Endothelial cell of umbilical vein (primary cell): ENCODE results near the gene ELMO1. TPM values are rescaled to one million over a fixed set of nuclear protein-coding genes. Genes with fewer than 3 reads are reported as not detected.

Experiments used
- BruUV-seq: library from RNA; stranded (reverse); fragments of 400-500 nt; replicated peaks from 2 replicates; lab custom pipeline; 2021; lab: Mats Ljungman, UMichigan
- CTCF ChIA-PET: fragments of 300-600, 350-600 bp; sonication (Branson Sonifier 250); formaldehyde crosslinking; loops from one replicate; lab custom pipeline; 2021; ENCODE audit warnings: antibody characterized with exemption, inconsistent platforms; lab: Charles Lee
- POLR2A ChIA-PET: fragments of 300-600, 350-600 bp; sonication (Branson Sonifier 250); formaldehyde crosslinking; loops from one replicate; lab custom pipeline; 2021; ENCODE audit warnings: antibody characterized with exemption, inconsistent platforms; lab: Charles Lee
- DNase-seq: peaks from one replicate; pipeline ENCODE4 v3.0.0-alpha.2; 2011; ENCODE audit warnings: low read depth, low spot score
- FAIRE-seq: peaks from 2 replicates; lab custom pipeline; 2011; peaks lifted over from hg19 to GRCh38; lab: Jason Lieb, UNC
- H2AFZ ChIP-seq: 2 replicates; pipeline ENCODE4 v1.6.0; 2012; ENCODE audit warnings: low read depth, low read length, control low read depth, inconsistent platforms
- H3K27ac ChIP-seq: 2 replicates; pipeline ENCODE4 v1.5.1; 2011; ENCODE audit warnings: low read depth, mild to moderate bottlenecking, control low read depth, low read length, moderate library complexity; ENCODE audit not compliant: insufficient read depth
- H3K27me3 ChIP-seq, 2 experiments: 2 replicates each; pipeline versions ENCODE4 v1.6.0 to v1.6.1; 2011; ENCODE audit warnings: low read length in 2 of 2, mixed read lengths in 1 of 2; ENCODE audit not compliant: control insufficient read depth in 2 of 2, insufficient read depth in 2 of 2
- H3K36me3 ChIP-seq, 2 experiments: 2 replicates in 1 of 2; 3 replicates in 1 of 2; pipeline ENCODE4 v1.5.1; 2011; ENCODE audit warnings: low read length in 2 of 2, mild to moderate bottlenecking in 1 of 2, moderate library complexity in 1 of 2; ENCODE audit not compliant: control insufficient read depth in 2 of 2, insufficient read depth in 2 of 2; ENCODE audit errors: extremely low read depth in 1 of 2
- H3K4me1 ChIP-seq: 3 replicates; pipeline ENCODE4 v1.5.1; 2011; ENCODE audit warnings: mild to moderate bottlenecking, low read length; ENCODE audit not compliant: control insufficient read depth, insufficient read depth; ENCODE audit errors: extremely low read depth
- H3K4me2 ChIP-seq: 2 replicates; pipeline ENCODE4 v1.6.1; 2011; ENCODE audit warnings: low read length, control low read depth, mixed read lengths; ENCODE audit not compliant: insufficient read depth
- H3K4me3 ChIP-seq, 3 experiments: fragments of 200-600 bp in 1 of 3; sonication (generic), shearing (Covaris generic) in 1 of 3; replicated peaks in 1 of 3; 2 replicates each; pipeline ENCODE4 v1.5.1; 2011 to 2016; ENCODE audit warnings: control low read depth in 3 of 3, low read length in 3 of 3, mild to moderate bottlenecking in 2 of 3, inconsistent platforms in 1 of 3, low read depth in 1 of 3, moderate library complexity in 1 of 3; ENCODE audit not compliant: insufficient read depth in 1 of 3
- H3K79me2 ChIP-seq: 2 replicates; pipeline ENCODE4 v1.6.0; 2012; ENCODE audit warnings: low read length, inconsistent platforms; ENCODE audit not compliant: control insufficient read depth, insufficient read depth
- H3K9ac ChIP-seq: replicated peaks from 2 replicates; pipeline ENCODE3; 2011; ENCODE audit warnings: low read length, control low read depth; ENCODE audit not compliant: insufficient read depth; ENCODE audit errors: extremely low read depth
- H3K9me1 ChIP-seq: replicated peaks from 3 replicates; pipeline ENCODE4 v1.6.0; 2011; ENCODE audit warnings: mild to moderate bottlenecking, low read length; ENCODE audit not compliant: control insufficient read depth, insufficient read depth; ENCODE audit errors: extremely low read depth
- H3K9me3 ChIP-seq: replicated peaks from 2 replicates; pipeline ENCODE4 v1.5.1; 2012; ENCODE audit warnings: low read length, inconsistent platforms; ENCODE audit not compliant: control insufficient read depth, insufficient read depth
- H4K20me1 ChIP-seq: replicated peaks from 2 replicates; pipeline ENCODE3; 2011; ENCODE audit warnings: mild to moderate bottlenecking, low read length; ENCODE audit not compliant: control insufficient read depth, insufficient read depth; ENCODE audit errors: extremely low read depth
- CTCF ChIP-seq, 2 donors: IDR thresholded peaks; 1 replicate in 1 of 2; 2 replicates in 1 of 2; pipeline ENCODE4 v1.5.1; 2011; ENCODE audit warnings: low read length in 2 of 2, mild to moderate bottlenecking in 2 of 2, moderate library complexity in 2 of 2, control low read depth in 1 of 2, inconsistent platforms in 1 of 2, low read depth in 1 of 2; ENCODE audit not compliant: insufficient read depth in 1 of 2; ENCODE audit errors: extremely low read depth in 1 of 2
- EZH2 ChIP-seq: IDR thresholded peaks from 2 replicates; pipeline ENCODE4 v1.6.1; 2012; ENCODE audit warnings: borderline replicate concordance, low read depth, mild to moderate bottlenecking, moderate library complexity, low read length, inconsistent platforms; ENCODE audit not compliant: severe bottlenecking
- FOS ChIP-seq: IDR thresholded peaks from 2 replicates; pipeline ENCODE4 v1.6.1; 2011; ENCODE audit warnings: mild to moderate bottlenecking, low read length, moderate library complexity, borderline replicate concordance; ENCODE audit not compliant: insufficient read depth
- GATA2 ChIP-seq: IDR thresholded peaks from 2 replicates; pipeline ENCODE4 v1.7.0; 2011; ENCODE audit warnings: low read depth, mild to moderate bottlenecking, moderate library complexity, mixed read lengths, low read length; ENCODE audit not compliant: insufficient read length, insufficient read depth
- JUN ChIP-seq: IDR thresholded peaks from 2 replicates; pipeline ENCODE4 v1.6.1; 2011; ENCODE audit warnings: borderline replicate concordance, low read depth; ENCODE audit not compliant: insufficient read length, insufficient read depth
- MAX ChIP-seq: IDR thresholded peaks from 2 replicates; pipeline ENCODE4 v1.6.1; 2011; ENCODE audit not compliant: insufficient read depth, insufficient read length
- MYC ChIP-seq: IDR thresholded peaks from one replicate; pipeline ENCODE4 v1.6.1; 2011; ENCODE audit warnings: mild to moderate bottlenecking, low read depth, low read length
- POLR2A ChIP-seq: IDR thresholded peaks from 2 replicates; pipeline ENCODE4 v1.6.1; 2012; ENCODE audit warnings: low read depth, mild to moderate bottlenecking, control low read depth, low read length
- POLR2AphosphoS5 ChIP-seq: IDR thresholded peaks from 2 replicates; pipeline ENCODE4 v1.6.1; 2012; ENCODE audit warnings: low read depth, mild to moderate bottlenecking, control low read depth, low read length, moderate library complexity; ENCODE audit not compliant: insufficient read depth
- dilution Hi-C: fragments of 300-500 bp; cut with MboI; formaldehyde crosslinking; loops from one replicate; pipeline ENCODE4 v1.15.0; 2019; ENCODE audit warnings: low sequenced_read_pairs; ENCODE audit not compliant: extremely low pct_ligation_motif_present
- intact Hi-C: fragments of 100-400 bp; cut with micrococcal nuclease; formaldehyde crosslinking; loops from one replicate; pipeline ENCODE4 v1.10.0; 2022
- polyA plus RNA-seq, 4 experiments: library from polyadenylated mRNA; depleted of rRNA in 3 of 4; stranded (reverse) in 3 of 4; unstranded in 1 of 4; fragments of >200 nt; gene quantifications; 2 replicates each; pipeline versions ENCODE4 v1.2.1 to v1.2.3, GENCODE V29; 2011 to 2012; ENCODE audit warnings: missing spikeins in 1 of 4
- total RNA-seq: library from RNA; stranded (reverse); gene quantifications from 2 replicates; pipeline ENCODE4 v1.2.3, GENCODE V29; 2021

Gene ELMO1
- total and polyA plus RNA-seq, 2 donors (not counting 3 experiments of a cell fraction or from before 2014, with no cell fraction given), result 17.0 to 30.6 TPM

GRCh38 chr7:37112218-37112617, 336.4 kb downstream of the ELMO1 start:
- POLR2A ChIA-PET, result no interaction called here
- dilution Hi-C loops (no loop called here), intact Hi-C loops (loop anchor here (5.0 kb wide), 1 partner anchor 755 kb away; no protein-coding TSS in a partner anchor)
- Histone ChIP-seq H3K36me3 (no peaks in the 10 kb centered on the region), H3K9ac (no peak overlapping the region), H3K79me2 (no peaks in the 10 kb centered on the region), H3K27ac (no peak overlapping the region), H2AFZ (no peak overlapping the region), H3K4me3 (no peak overlapping the region), H4K20me1 (no peaks in the 10 kb centered on the region), H3K9me3 (no peaks in the 10 kb centered on the region), H3K9me1 (no peaks in the 10 kb centered on the region), H3K4me1 (no peaks in the 10 kb centered on the region), H3K4me2 (no peak overlapping the region), H3K27me3 (no peaks in the 10 kb centered on the region)
- BruUV-seq, result no TSS peak
- DNase-seq (no peak), FAIRE-seq (no peak)
- no peak for TF ChIP-seq MAX
- TF ChIP-seq JUN, result no peak
- TF ChIP-seq POLR2A, result no peak
- TF ChIP-seq GATA2, result no peak
- TF ChIP-seq FOS, result no peak
- no peak for TF ChIP-seq CTCF (IDR thresholded peaks at IDR 0.05; ENCODE audit: extremely low read depth in 1 of 2, insufficient read depth in 1 of 2, low read depth in 1 of 2, low read length in 2 of 2)
- TF ChIP-seq MYC, result no peak
- TF ChIP-seq EZH2, result no peak
- no peak for TF ChIP-seq POLR2AphosphoS5
- CTCF ChIA-PET, result no interaction called here
